ENCODE measurements around the gene RBM26.

DNA sequence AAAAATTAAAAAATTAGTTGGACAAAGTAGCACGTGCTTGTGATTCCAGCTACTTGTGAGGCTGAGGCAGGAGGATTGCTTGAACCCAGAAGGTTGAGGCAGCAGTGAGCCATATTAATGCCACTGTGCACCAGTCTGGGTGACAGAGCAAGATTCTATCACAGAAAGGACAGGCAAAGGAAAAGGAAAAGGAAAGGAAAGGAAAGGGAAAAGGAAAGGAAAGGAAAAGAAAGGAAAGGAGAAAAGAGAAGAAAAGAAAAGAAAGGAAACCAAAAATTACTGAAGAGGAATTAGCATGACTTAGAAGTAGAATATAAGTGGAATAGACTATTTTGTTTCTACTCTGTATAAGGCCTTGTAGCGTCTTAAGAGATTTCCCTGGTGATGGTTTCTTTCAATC, 122.3 kb downstream of the RBM26 start:
- TF ChIP-seq, protein P1, sequence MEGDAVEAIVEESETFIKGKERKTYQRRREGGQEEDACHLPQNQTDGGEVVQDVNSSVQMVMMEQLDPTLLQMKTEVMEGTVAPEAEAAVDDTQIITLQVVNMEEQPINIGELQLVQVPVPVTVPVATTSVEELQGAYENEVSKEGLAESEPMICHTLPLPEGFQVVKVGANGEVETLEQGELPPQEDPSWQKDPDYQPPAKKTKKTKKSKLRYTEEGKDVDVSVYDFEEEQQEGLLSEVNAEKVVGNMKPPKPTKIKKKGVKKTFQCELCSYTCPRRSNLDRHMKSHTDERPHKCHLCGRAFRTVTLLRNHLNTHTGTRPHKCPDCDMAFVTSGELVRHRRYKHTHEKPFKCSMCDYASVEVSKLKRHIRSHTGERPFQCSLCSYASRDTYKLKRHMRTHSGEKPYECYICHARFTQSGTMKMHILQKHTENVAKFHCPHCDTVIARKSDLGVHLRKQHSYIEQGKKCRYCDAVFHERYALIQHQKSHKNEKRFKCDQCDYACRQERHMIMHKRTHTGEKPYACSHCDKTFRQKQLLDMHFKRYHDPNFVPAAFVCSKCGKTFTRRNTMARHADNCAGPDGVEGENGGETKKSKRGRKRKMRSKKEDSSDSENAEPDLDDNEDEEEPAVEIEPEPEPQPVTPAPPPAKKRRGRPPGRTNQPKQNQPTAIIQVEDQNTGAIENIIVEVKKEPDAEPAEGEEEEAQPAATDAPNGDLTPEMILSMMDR (IDR thresholded peaks at IDR 0.05), result no peak
- TF ChIP-seq SIN3A (IDR thresholded peaks at IDR 0.05; ENCODE audit: borderline replicate concordance, insufficient read depth, low read depth, low read length) (no peak), POLR2AphosphoS5 (IDR thresholded peaks at IDR 0.05; ENCODE audit: low read depth, low read length) (no peak)
- TF ChIP-seq, protein P2, sequence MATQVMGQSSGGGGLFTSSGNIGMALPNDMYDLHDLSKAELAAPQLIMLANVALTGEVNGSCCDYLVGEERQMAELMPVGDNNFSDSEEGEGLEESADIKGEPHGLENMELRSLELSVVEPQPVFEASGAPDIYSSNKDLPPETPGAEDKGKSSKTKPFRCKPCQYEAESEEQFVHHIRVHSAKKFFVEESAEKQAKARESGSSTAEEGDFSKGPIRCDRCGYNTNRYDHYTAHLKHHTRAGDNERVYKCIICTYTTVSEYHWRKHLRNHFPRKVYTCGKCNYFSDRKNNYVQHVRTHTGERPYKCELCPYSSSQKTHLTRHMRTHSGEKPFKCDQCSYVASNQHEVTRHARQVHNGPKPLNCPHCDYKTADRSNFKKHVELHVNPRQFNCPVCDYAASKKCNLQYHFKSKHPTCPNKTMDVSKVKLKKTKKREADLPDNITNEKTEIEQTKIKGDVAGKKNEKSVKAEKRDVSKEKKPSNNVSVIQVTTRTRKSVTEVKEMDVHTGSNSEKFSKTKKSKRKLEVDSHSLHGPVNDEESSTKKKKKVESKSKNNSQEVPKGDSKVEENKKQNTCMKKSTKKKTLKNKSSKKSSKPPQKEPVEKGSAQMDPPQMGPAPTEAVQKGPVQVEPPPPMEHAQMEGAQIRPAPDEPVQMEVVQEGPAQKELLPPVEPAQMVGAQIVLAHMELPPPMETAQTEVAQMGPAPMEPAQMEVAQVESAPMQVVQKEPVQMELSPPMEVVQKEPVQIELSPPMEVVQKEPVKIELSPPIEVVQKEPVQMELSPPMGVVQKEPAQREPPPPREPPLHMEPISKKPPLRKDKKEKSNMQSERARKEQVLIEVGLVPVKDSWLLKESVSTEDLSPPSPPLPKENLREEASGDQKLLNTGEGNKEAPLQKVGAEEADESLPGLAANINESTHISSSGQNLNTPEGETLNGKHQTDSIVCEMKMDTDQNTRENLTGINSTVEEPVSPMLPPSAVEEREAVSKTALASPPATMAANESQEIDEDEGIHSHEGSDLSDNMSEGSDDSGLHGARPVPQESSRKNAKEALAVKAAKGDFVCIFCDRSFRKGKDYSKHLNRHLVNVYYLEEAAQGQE (IDR thresholded peaks at IDR 0.05; ENCODE audit: insufficient read depth in 1 of 2, low read depth in 2 of 2, low read length in 1 of 2), result no peak

All from Panc1 (cell line).